ENCODE measurements around the gene USP32. TPM values are rescaled to one million over a fixed set of nuclear protein-coding genes. Genes with fewer than 3 reads are reported as not detected.
"Not testable (repeated sequence)": the region's sequence is repeated elsewhere in the genome, so short reads cannot be mapped to it uniquely, and the experiment has no call there.

The USP32 gene
- total RNA-seq, 3 donors from 2014 or later (not counting 1 experiment from before 2014, with no cell fraction given): 41.3 to 68.5 (median 41.7) TPM

DNA sequence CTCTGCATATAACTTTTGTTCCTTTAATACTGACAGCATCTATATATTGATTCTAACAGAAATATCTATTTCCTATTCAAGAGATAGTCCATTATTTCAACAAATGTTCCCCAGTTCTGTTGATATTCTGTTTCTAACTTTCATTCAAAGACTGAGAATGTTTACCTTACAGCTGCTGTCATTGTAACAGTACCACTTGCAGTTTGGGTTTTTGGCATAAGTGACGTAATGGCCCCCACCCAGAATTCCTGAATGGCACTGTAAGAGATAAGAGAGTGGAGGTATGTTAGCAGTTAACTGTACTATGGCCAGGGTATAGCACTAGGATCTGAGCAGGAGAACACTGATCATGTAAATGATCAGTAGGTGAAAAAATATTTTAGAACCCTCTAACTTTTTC, 211.6 kb downstream of the USP32 start:
- H3K36me3 Mint-ChIP-seq; H3K4me3 Mint-ChIP-seq; H3K27ac ChIP-seq (ENCODE audit: low read length); H3K9me3 ChIP-seq (ENCODE audit: control insufficient read depth, insufficient read depth, low read length); intact Hi-C loops (cut with micrococcal nuclease); H3K27me3 Mint-ChIP-seq (ENCODE audit: low read depth in 2 of 2); H3K9me3 Mint-ChIP-seq; H3K4me1 Mint-ChIP-seq; ATAC-seq; H3K4me1 ChIP-seq (ENCODE audit: control insufficient read depth, insufficient read depth, low read length); H3K27ac Mint-ChIP-seq; H3K4me3 ChIP-seq (ENCODE audit: low read length); H3K27me3 ChIP-seq (ENCODE audit: control insufficient read depth, insufficient read depth, low read length); DNase-seq: not testable (repeated sequence)
- peaks cover 27% of the 10 kb centered on the region for H3K36me3 ChIP-seq (ENCODE audit: control insufficient read depth, insufficient read depth, low read length)
- 100% methylated on average over 1 of the region's 1 CpG for WGBS (ENCODE audit: insufficient coverage)

DNA sequence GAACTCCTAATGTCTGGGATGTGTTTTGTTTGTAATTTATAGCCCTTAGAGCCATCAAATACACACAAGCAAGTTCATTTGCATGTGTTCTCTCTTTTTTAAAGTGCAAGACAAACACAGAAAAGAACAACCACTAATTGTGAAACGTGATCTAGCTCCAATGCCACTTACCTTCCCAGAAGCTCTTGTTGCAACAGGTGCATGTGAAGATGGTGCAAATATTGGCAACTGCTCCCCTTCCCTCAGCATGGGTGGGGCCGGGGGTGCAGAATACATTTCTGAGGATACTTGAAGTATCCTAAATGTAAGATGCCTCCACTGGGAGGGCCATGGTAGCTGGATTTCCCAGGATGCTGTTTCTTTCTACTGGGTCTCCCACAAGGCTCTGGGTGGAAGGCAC, 213.8 kb downstream of the USP32 start:
- H3K36me3 Mint-ChIP-seq; H3K9me3 ChIP-seq (ENCODE audit: control insufficient read depth, insufficient read depth, low read length); H3K4me1 Mint-ChIP-seq; H3K27me3 ChIP-seq (ENCODE audit: control insufficient read depth, insufficient read depth, low read length); ATAC-seq; H3K9me3 Mint-ChIP-seq; H3K27ac ChIP-seq (ENCODE audit: low read length); H3K4me3 Mint-ChIP-seq; H3K27me3 Mint-ChIP-seq (ENCODE audit: low read depth in 2 of 2); DNase-seq; H3K4me3 ChIP-seq (ENCODE audit: low read length); intact Hi-C loops (cut with micrococcal nuclease); H3K4me1 ChIP-seq (ENCODE audit: control insufficient read depth, insufficient read depth, low read length); H3K27ac Mint-ChIP-seq: not testable (repeated sequence)
- H3K36me3 ChIP-seq (ENCODE audit: control insufficient read depth, insufficient read depth, low read length): peaks cover 20% of the 10 kb centered on the region
- 100% methylated on average over 1 of the region's 2 CpGs for WGBS (ENCODE audit: insufficient coverage)

DNA sequence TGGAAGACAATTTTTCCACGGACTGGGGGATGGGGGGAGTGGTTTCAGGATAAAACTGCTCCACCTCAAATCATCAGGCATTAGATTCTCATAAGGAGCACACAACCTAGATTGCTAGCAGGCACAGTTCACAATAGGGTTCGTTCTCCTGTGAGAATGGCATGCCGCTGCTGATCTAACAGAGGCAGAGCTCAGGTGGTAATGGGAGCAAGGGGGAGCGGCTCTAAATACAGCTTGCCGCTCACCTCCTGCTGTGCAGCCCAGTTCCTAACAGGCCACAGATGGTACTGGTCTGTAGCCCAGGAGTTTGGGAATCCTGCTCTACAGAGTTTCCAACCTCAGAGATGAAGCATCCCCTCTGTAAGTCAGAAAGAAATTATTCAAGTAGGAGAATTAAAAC, 215.2 kb downstream of the USP32 start:
- WGBS (ENCODE audit: insufficient coverage): 91% methylated on average over 4 of the region's 5 CpGs
- H3K4me1 ChIP-seq (ENCODE audit: control insufficient read depth, insufficient read depth, low read length); H3K27ac Mint-ChIP-seq; H3K27me3 ChIP-seq (ENCODE audit: control insufficient read depth, insufficient read depth, low read length); H3K9me3 ChIP-seq (ENCODE audit: control insufficient read depth, insufficient read depth, low read length); H3K36me3 Mint-ChIP-seq; H3K4me1 Mint-ChIP-seq; H3K9me3 Mint-ChIP-seq; intact Hi-C loops (cut with micrococcal nuclease); ATAC-seq; H3K27me3 Mint-ChIP-seq (ENCODE audit: low read depth in 2 of 2); H3K4me3 Mint-ChIP-seq; H3K27ac ChIP-seq (ENCODE audit: low read length); H3K4me3 ChIP-seq (ENCODE audit: low read length); DNase-seq: not testable (repeated sequence)
- H3K36me3 ChIP-seq (ENCODE audit: control insufficient read depth, insufficient read depth, low read length): peaks cover 11% of the 10 kb centered on the region

DNA sequence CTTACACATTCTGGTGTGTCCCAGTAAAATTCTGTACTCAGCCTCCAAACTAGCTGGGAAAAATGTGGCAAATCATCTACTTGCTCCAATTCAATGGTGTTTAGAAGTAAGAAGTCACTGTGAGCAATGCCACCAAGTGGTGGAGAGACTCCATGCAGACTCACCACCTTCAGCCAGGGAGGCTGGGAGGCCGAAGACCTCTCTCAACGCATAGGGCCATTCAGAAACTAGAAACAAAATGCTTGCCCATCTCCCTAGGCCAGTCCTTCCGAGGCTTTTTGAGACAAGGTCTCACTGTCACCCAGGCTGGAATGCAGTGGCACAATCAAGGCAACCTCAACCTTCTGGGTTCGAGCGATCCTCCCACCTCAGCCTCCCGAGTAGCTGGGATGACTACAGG, 217.2 kb downstream of the USP32 start:
- intact Hi-C loops (cut with micrococcal nuclease): not testable (repeated sequence)

DNA sequence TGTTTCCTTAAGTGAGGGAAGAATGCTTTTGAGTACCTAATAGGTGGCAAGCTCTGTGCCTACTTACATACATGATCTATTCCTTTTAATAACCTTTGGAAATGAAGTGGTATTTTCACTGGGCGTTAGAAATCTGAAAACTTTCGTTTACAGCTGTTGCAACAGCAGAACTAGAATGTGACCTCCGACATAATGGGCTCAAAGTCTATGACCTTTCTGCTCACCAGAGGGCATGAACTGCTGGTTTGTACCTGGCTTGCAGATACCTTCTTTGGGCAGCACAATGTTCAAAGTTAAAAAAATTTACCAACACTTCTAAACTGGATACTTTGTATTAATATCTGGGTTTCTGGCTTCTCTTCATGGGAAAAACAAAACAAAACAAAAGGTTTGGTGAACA, 217.9 kb downstream of the USP32 start:
- intact Hi-C loops (cut with micrococcal nuclease): no loop called here
- Mint-ChIP-seq H3K4me1 (peaks cover 9 to 11% of the 10 kb centered on the region in 2 donors), H3K36me3 (no peaks in the 10 kb centered on the region), H3K9me3 (no peaks in the 10 kb centered on the region), H3K27ac (no peak overlapping the region), H3K27me3 (ENCODE audit: low read depth in 2 of 2) (no peaks in the 10 kb centered on the region), H3K4me3 (no peak overlapping the region)
- Histone ChIP-seq H3K27me3 (ENCODE audit: control insufficient read depth, insufficient read depth, low read length) (no peaks in the 10 kb centered on the region), H3K27ac (ENCODE audit: low read length) (no peak overlapping the region), H3K36me3 (ENCODE audit: control insufficient read depth, insufficient read depth, low read length) (peaks cover 5% of the 10 kb centered on the region), H3K4me3 (ENCODE audit: low read length) (no peak overlapping the region), H3K4me1 (ENCODE audit: control insufficient read depth, insufficient read depth, low read length) (peaks cover 9% of the 10 kb centered on the region), H3K9me3 (ENCODE audit: control insufficient read depth, insufficient read depth, low read length) (no peaks in the 10 kb centered on the region)
- ATAC-seq (no peak), DNase-seq (no peak)
- TF ChIP-seq, protein P1, sequence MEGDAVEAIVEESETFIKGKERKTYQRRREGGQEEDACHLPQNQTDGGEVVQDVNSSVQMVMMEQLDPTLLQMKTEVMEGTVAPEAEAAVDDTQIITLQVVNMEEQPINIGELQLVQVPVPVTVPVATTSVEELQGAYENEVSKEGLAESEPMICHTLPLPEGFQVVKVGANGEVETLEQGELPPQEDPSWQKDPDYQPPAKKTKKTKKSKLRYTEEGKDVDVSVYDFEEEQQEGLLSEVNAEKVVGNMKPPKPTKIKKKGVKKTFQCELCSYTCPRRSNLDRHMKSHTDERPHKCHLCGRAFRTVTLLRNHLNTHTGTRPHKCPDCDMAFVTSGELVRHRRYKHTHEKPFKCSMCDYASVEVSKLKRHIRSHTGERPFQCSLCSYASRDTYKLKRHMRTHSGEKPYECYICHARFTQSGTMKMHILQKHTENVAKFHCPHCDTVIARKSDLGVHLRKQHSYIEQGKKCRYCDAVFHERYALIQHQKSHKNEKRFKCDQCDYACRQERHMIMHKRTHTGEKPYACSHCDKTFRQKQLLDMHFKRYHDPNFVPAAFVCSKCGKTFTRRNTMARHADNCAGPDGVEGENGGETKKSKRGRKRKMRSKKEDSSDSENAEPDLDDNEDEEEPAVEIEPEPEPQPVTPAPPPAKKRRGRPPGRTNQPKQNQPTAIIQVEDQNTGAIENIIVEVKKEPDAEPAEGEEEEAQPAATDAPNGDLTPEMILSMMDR (IDR thresholded peaks at IDR 0.05): no peak
- 92% methylated on average over 3 of the region's 3 CpGs for WGBS (ENCODE audit: insufficient coverage)

More for the DNA sequence above, 217.2 kb downstream of the USP32 start:
- not testable (repeated sequence) for H3K36me3 Mint-ChIP-seq; H3K27me3 Mint-ChIP-seq (ENCODE audit: low read depth in 2 of 2); ATAC-seq; H3K4me3 Mint-ChIP-seq; H3K9me3 Mint-ChIP-seq; H3K27ac Mint-ChIP-seq; H3K4me1 Mint-ChIP-seq; H3K27ac ChIP-seq (ENCODE audit: low read length); H3K36me3 ChIP-seq (ENCODE audit: control insufficient read depth, insufficient read depth, low read length); H3K27me3 ChIP-seq (ENCODE audit: control insufficient read depth, insufficient read depth, low read length); H3K4me1 ChIP-seq (ENCODE audit: control insufficient read depth, insufficient read depth, low read length); H3K9me3 ChIP-seq (ENCODE audit: control insufficient read depth, insufficient read depth, low read length); H3K4me3 ChIP-seq (ENCODE audit: low read length)
- peak in 1 of 2 donors; percentile 13 for DNase-seq
- 91% methylated on average over 6 of the region's 6 CpGs for WGBS (ENCODE audit: insufficient coverage)
